Measurements from ENCODE around the gene DYNC1LI1. TPM values are rescaled to one million over a fixed set of nuclear protein-coding genes. Genes with fewer than 3 reads are reported as not detected.

The DYNC1LI1 gene
- total RNA-seq, 4 donors from 2014 or later: 60.4 to 64.3 (median 62.8) TPM

DNA sequence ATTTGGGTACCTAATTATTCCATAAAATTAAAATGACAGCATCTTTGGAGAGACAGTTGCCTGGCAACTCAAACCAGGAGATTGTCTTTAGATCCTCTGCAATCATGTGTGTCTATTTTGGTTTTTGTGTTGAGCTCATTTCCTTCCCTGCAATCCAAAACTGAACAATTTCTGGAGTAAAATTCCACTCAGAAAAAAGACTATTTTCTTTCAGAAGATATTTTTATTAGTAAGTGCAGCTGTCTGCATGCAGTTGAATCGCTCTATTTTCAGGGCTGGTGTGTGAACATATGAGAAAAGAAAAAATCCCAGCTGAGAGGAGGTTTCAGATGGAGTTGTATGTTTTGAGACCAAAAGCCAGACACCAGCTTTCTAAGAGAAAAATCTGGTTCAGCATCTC lies 41.9 kb upstream of the DYNC1LI1 start:
- intact Hi-C loops (cut with DNase I; ENCODE audit: low total_unique reads): no loop called here
- no peak for DNase-seq (ENCODE audit: low spot score in 2 of 2)
- 77 to 85% methylated on average over 1 of the region's 1 CpG for WGBS, 2 donors
- TF ChIP-seq POLR2A (IDR thresholded peaks at IDR 0.05): no peak
- no peak for TF ChIP-seq CTCF (IDR thresholded peaks at IDR 0.05)
- H3K4me3 ChIP-seq (ENCODE audit: low read depth, poor library complexity, severe bottlenecking): no peak overlapping the region

- TF ChIP-seq CTCF (IDR thresholded peaks at IDR 0.05): no peak
Measured at GRCh38 chr3:32607522-32607921, 36.9 kb upstream of the DYNC1LI1 start.

DNA sequence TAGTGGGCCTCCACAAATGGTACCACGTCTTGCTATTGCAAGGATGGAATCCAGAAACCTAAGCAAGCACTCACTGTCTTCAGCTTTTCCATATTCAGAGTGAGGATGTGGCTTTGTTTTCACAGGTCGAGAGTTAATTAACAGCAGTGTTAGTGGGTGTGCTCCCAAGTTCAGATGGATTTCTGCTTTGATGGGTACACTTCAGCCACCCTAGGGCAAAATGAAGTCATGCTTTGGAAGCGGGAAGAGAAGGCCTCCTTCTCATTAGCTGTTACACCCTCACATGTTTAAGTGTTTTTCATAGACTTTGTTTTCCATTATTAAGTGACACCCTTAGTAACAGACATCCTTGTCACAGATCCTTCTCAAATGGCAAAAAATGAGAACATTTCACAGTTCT lies 36.3 kb upstream of the DYNC1LI1 start:
- 39 to 44% methylated on average over 3 of the region's 3 CpGs for WGBS, 2 donors
- intact Hi-C loops (cut with DNase I; ENCODE audit: low total_unique reads): no loop called here
- TF ChIP-seq POLR2A (IDR thresholded peaks at IDR 0.05): no peak
- TF ChIP-seq CTCF (IDR thresholded peaks at IDR 0.05): no peak
- no peak for DNase-seq (ENCODE audit: low spot score in 2 of 2)
- H3K4me3 ChIP-seq (ENCODE audit: low read depth, poor library complexity, severe bottlenecking): no peak overlapping the region

More at GRCh38 chr3:32607522-32607921, 36.9 kb upstream of the DYNC1LI1 start:
- no peak for DNase-seq (ENCODE audit: low spot score in 2 of 2)
- intact Hi-C loops (cut with DNase I; ENCODE audit: low total_unique reads): no loop called here
- H3K4me3 ChIP-seq (ENCODE audit: low read depth, poor library complexity, severe bottlenecking): no peak overlapping the region
- 50 to 64% methylated on average over 2 of the region's 2 CpGs for WGBS, 2 donors

DNA sequence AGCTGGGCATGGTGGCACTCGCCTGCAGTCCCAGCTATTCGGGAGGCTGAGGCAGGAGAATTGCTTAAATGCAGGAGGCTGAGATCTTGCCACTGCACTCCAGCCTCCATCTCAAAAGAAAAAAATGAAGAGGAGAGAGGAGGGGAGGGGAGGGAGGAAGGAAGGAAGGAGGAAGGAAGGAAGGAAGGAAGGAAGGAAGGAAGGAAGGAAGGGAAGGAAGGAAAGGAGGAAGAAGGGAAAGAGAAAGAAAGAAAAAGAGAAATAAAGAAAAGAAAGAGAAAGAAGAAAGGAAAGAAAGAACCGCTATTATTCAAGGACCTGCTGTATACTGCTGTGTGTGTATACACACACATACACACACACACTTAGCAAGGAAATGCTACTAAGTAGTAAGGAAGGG lies 35.6 kb upstream of the DYNC1LI1 start:
- no peak for TF ChIP-seq POLR2A (IDR thresholded peaks at IDR 0.05)
- TF ChIP-seq CTCF (IDR thresholded peaks at IDR 0.05): no peak
- 88 to 97% methylated on average over 3 of the region's 3 CpGs for WGBS, 2 donors
- H3K4me3 ChIP-seq (ENCODE audit: low read depth, poor library complexity, severe bottlenecking): no peak overlapping the region
- no peak for DNase-seq (ENCODE audit: low spot score in 2 of 2)
- intact Hi-C loops (cut with DNase I; ENCODE audit: low total_unique reads): no loop called here

DNA sequence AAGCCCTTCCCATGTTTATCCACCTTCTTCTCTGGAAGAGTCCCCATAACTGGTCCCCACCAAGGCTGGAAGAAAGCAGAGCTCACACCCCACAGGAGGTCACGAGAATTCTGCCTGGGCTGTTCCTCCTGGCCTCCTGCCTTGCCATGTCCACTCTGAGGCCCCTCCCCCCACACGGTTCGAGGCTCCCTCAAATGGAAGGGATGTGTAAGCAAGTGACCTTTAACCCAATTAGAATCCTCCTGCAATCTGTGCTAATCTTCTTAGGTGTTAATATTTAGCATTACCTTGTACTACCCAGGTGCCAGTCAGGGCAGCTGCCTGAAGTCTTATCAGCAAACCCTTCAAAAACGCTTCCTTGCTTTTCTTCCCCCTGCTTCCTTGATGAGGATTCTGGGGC lies 32.4 kb upstream of the DYNC1LI1 start:
- WGBS, 2 donors: 59 to 67% methylated on average over 4 of the region's 4 CpGs
- DNase-seq (ENCODE audit: low spot score in 2 of 2): no peak
- TF ChIP-seq CTCF (IDR thresholded peaks at IDR 0.05) (no peak), POLR2A (IDR thresholded peaks at IDR 0.05) (no peak)
- intact Hi-C loops (cut with DNase I; ENCODE audit: low total_unique reads): no loop called here
- H3K4me3 ChIP-seq (ENCODE audit: low read depth, poor library complexity, severe bottlenecking): no peak overlapping the region

- TF ChIP-seq POLR2A (IDR thresholded peaks at IDR 0.05) (no peak), CTCF (IDR thresholded peaks at IDR 0.05) (no peak)
- no peak for DNase-seq (ENCODE audit: low spot score in 2 of 2)
- H3K4me3 ChIP-seq (ENCODE audit: low read depth, poor library complexity, severe bottlenecking): no peak overlapping the region
- intact Hi-C loops (cut with DNase I; ENCODE audit: low total_unique reads): no loop called here
- WGBS, 2 donors: 87 to 93% methylated on average over 7 of the region's 7 CpGs
Measured at GRCh38 chr3:32602206-32602605, 31.5 kb upstream of the DYNC1LI1 start.

All from lower leg skin (tissue), 4 donors.